Measurements from ENCODE around the gene HNRNPM.
A peak's percentile ranks its signal among the peaks of the same experiment; 100 is the strongest.
"Not testable (repeated sequence)": the region's sequence is repeated elsewhere in the genome, so short reads cannot be mapped to it uniquely, and the experiment has no call there.

The HNRNPM gene, protein sequence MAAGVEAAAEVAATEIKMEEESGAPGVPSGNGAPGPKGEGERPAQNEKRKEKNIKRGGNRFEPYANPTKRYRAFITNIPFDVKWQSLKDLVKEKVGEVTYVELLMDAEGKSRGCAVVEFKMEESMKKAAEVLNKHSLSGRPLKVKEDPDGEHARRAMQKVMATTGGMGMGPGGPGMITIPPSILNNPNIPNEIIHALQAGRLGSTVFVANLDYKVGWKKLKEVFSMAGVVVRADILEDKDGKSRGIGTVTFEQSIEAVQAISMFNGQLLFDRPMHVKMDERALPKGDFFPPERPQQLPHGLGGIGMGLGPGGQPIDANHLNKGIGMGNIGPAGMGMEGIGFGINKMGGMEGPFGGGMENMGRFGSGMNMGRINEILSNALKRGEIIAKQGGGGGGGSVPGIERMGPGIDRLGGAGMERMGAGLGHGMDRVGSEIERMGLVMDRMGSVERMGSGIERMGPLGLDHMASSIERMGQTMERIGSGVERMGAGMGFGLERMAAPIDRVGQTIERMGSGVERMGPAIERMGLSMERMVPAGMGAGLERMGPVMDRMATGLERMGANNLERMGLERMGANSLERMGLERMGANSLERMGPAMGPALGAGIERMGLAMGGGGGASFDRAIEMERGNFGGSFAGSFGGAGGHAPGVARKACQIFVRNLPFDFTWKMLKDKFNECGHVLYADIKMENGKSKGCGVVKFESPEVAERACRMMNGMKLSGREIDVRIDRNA

DNA sequence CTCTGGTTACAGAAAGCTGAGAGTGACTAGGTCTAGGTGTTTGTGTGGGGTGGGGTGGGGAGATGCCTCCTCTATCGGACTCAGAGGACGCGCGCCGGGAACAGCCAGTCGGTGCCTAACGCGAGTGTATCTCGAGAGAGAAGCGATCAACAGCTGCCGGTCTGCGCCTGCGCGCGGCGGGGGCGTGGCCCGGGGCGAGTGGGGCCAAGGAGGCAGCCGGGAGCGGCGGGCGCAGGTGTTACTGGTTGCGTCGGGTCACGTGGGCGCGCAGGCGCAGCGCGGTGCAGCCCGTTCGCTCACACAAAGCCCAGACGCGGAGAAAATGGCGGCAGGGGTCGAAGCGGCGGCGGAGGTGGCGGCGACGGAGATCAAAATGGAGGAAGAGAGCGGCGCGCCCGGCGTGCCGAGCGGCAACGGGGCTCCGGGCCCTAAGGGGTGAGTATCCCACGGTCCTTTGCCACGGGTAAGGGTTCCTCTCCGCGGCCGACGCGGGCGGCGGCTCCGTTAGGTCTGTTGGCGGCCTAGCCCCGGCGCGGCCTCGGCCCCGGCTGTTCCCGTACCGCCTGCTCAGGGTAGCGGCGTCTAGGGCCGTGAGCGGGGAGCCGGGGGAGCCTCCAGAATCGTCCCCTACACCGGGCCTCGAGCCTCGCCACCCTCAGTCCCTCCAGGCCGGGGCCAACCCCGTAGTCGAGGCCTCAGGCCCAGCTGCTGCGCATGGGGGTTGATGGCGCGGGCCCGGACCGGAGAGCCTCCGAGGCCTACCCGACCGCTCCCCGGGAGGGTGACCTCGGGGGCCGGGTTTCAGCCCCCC is at the start of gene HNRNPM:
TSS of gene HNRNPM (plus strand) at position 299 of the 811 bp plus-strand sequence. CDS start at position 323, 24 bp downstream.
- Mint-ChIP-seq H3K4me1 (ENCODE audit: low read depth) (peaks cover 39% of the 10 kb centered on the region), H3K27ac (peak within 1 kb of the TSS; percentile 99), H3K36me3 (ENCODE audit: low read depth) (peaks cover 42% of the 10 kb centered on the region), H3K9me3 (no peaks in the 10 kb centered on the region), H3K27me3 (no peaks in the 10 kb centered on the region), H3K4me3 (peak within 1 kb of the TSS; percentile 95)
- DNase-seq, result peak; percentile 100

DNA sequence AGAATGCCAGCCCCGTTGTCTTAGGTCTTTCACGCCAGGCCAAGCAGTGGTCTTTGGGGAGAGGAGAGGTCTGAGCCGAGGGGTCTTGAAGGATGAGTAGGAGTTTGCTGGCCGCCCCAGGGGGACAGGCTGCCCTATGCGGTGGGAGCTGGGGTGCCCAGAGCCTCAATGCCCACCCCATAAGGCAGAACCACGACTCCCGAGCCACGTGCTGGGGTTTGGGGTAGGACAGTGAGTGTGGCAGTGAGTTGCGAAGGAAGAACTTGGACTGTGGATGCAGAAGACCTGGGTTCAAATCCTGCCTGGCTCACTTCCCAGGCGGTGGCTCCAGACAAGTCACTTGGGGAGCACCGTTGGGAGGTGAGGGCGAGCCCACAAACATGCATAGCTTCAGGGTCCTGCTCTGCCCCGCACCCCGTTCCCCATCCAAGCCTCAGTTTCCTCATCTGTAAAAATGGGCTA is 49.1 kb upstream of the HNRNPM start:
- DNase-seq, result no peak
- Mint-ChIP-seq H3K27me3 (no peaks in the 10 kb centered on the region), H3K4me3 (no peak overlapping the region), H3K36me3 (ENCODE audit: low read depth) (peaks cover 15% of the 10 kb centered on the region), H3K27ac (no peak overlapping the region), H3K9me3 (no peaks in the 10 kb centered on the region), H3K4me1 (ENCODE audit: low read depth) (peaks cover 40% of the 10 kb centered on the region)

DNA sequence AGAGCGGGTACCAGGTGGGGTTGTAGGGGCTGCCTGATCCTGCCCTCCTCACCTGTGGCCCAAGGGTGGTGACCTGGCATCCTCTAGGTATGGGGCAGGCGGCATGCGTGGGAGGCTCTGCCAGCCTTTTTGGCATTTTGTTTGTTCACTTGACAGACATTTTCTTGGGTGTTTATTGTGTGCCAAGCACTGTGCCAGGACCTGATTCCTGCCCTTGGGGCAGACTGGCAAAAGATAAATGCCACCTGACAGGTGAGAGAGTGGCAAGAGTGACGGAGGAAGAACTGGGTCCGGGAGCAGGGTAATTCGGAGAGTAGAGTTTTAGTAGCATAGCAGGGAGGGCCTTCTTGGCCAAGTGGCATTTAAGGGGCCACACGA is 48.6 kb upstream of the HNRNPM start:
- DNase-seq, result no peak
- no peaks in the 10 kb centered on the region for H3K9me3 Mint-ChIP-seq
- no peak overlapping the region for H3K27ac Mint-ChIP-seq
- H3K27me3 Mint-ChIP-seq, result no peaks in the 10 kb centered on the region
- H3K4me3 Mint-ChIP-seq, result no peak overlapping the region
- H3K36me3 Mint-ChIP-seq (ENCODE audit: low read depth), result peaks cover 15% of the 10 kb centered on the region
- peaks cover 35% of the 10 kb centered on the region for H3K4me1 Mint-ChIP-seq (ENCODE audit: low read depth)

DNA sequence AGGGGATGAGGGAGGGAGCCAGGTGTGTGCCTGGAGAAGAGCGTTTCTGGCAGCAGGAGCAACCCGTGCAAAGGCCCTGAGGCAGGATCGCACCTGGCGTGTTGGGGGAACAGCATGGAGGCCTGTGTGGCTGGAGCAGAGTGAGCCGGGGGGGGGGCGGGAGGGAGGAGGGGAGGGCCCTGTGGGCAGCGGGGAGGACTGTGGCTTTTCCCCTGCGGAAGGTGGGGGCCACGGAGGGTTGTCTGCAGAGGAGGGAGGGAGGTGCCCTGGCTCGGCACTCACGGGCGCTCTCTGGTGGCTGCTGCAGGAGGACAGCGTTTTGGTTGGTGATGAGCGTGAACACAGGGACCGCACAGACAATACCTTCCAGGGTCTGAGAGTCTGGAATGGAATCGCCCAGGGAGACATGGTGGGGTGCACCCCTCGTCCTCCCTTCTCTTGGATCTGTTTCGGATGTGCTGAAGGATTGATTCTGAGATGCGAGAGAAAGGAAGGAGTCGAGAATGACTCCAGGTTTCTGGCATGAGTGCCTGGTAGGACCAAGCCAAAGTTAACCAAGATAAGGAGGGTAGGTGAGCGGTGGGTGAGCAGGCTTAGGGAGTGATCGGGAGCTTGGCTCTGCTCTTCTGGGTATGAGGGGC is 48.1 kb upstream of the HNRNPM start:
- peaks cover 18% of the 10 kb centered on the region for H3K36me3 Mint-ChIP-seq (ENCODE audit: low read depth)
- no peaks in the 10 kb centered on the region for H3K27me3 Mint-ChIP-seq
- no peak overlapping the region for H3K4me3 Mint-ChIP-seq
- H3K9me3 Mint-ChIP-seq, result no peaks in the 10 kb centered on the region
- H3K27ac Mint-ChIP-seq, result peak overlapping the region; percentile 74
- peaks cover 30% of the 10 kb centered on the region for H3K4me1 Mint-ChIP-seq (ENCODE audit: low read depth)
- peak; percentile 80 for DNase-seq

DNA sequence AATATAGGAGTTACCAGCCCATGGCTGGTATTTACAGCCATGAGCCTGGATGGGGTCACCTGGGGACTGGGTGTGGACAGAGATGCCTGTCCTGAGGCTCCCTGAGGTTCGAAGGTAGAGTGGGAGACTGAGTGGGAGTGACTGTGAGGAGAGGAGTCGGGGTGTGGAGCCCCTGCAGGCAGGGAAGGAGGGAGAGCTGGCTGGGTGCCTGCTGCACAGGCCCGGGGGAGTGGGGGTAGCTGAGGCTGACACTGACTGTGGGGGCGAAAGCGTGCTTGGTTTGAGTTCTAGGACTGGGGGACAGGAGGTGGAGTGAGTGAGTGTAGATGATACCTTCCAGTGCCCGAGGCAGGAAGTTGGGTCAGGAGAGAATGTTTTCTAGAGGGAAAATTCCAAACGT is 47.5 kb upstream of the HNRNPM start:
- H3K4me1 Mint-ChIP-seq (ENCODE audit: low read depth), result peaks cover 24% of the 10 kb centered on the region
- H3K27ac Mint-ChIP-seq, result peak overlapping the region; percentile 74
- H3K4me3 Mint-ChIP-seq, result no peak overlapping the region
- H3K9me3 Mint-ChIP-seq, result no peaks in the 10 kb centered on the region
- H3K27me3 Mint-ChIP-seq, result no peaks in the 10 kb centered on the region
- DNase-seq, result no peak
- peaks cover 23% of the 10 kb centered on the region for H3K36me3 Mint-ChIP-seq (ENCODE audit: low read depth)

DNA sequence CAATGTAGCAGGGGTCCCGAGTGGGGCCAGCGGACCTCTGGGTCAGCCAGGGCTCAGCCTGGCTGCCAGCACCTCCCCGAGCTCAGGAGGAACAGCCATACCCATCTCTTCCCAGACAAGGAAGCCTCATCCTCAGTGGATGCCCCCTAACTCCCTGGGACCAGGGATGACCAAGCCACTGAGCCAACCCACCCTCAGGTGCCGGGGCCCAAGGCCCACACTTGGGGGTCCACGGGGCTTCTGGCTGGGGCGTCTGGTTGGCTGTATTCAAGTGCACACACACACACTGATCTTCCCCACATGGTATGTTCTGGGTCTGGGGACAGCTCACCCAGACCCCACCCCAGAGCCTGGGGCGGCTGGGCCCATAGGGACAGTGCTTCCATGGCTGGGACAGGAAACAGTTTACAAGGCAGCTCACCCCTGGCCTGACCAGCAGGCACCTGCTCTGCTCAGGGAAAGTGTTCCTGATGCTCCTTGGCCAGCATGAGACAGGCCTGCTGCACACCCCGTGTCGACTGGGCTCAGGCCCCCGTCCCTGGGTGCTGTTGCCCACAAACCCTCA is 46.9 kb upstream of the HNRNPM start:
- Mint-ChIP-seq H3K27me3 (no peaks in the 10 kb centered on the region), H3K4me3 (no peak overlapping the region), H3K27ac (peak overlapping the region; percentile 50), H3K9me3 (no peaks in the 10 kb centered on the region), H3K36me3 (ENCODE audit: low read depth) (peaks cover 29% of the 10 kb centered on the region), H3K4me1 (ENCODE audit: low read depth) (peaks cover 22% of the 10 kb centered on the region)
- no peak for DNase-seq

DNA sequence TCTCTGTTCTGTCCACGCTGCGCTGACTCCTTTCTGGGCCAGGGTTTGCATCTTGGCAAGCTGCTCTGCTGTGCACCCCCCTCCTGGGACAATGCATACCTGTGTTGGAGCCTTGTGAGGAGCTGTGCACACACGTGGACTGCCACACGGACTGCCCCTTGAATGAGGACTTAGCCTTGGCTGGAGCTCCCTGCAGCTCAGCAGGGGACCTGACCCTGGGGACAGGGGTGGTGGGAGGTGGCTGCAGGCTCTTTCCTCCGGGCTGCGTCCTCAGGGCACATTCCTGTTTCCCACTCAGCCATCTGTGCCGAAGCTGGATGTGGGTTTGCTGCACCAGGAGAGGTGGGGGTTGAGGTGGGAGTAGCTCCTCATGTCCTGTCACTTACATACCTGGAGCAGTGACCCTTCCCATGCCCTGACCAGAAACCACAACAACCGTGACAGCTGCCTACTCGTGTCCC is 46.4 kb upstream of the HNRNPM start:
- peaks cover 31% of the 10 kb centered on the region for H3K36me3 Mint-ChIP-seq (ENCODE audit: low read depth)
- DNase-seq, result no peak

DNA sequence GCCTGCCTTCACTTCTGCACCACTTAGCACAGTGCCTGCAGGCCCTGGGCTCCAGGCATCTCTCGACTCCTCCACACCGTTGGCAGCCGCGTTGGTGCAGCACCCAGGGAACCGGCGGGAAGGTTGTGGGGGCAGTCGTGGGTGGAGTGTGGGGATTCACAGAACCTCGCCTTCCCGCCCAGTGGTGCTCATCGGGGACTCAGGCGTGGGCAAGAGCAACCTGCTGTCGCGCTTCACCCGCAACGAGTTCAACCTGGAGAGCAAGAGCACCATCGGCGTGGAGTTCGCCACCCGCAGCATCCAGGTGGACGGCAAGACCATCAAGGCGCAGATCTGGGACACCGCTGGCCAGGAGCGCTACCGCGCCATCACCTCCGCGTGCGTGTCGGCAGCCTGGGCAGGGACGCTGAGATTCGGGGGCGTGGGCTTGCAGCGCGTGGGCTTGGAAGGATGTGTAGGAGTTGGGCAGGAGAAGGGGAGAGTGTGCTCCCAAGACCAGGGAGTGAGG is 45.0 kb upstream of the HNRNPM start:
- Mint-ChIP-seq H3K36me3 (ENCODE audit: low read depth) (peaks cover 40% of the 10 kb centered on the region), H3K27ac (no peak overlapping the region), H3K4me3 (no peak overlapping the region), H3K9me3 (no peaks in the 10 kb centered on the region), H3K27me3 (no peaks in the 10 kb centered on the region), H3K4me1 (ENCODE audit: low read depth) (peaks cover 16% of the 10 kb centered on the region)
- DNase-seq, result no peak

More for the DNA sequence above, 46.4 kb upstream of the HNRNPM start:
- Mint-ChIP-seq H3K27me3 (no peaks in the 10 kb centered on the region), H3K27ac (peak overlapping the region; percentile 50), H3K9me3 (no peaks in the 10 kb centered on the region), H3K4me3 (no peak overlapping the region), H3K4me1 (ENCODE audit: low read depth) (peaks cover 19% of the 10 kb centered on the region)

DNA sequence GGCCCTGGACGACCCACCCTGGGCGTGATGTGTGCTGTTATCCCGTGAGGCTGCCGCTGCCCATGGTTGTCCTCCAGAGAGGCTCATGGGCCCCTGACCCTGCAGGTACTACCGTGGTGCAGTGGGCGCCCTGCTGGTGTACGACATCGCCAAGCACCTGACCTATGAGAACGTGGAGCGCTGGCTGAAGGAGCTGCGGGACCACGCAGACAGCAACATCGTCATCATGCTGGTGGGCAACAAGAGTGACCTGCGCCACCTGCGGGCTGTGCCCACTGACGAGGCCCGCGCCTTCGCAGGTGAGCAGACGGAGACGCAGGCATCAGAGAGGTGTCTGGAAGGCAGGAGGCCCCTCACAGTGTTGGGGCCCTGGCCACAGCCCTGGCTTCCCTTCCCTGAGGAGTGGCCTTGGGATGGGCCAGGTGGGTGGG is 42.8 kb upstream of the HNRNPM start:
- H3K4me1 Mint-ChIP-seq (ENCODE audit: low read depth), result peaks cover 5% of the 10 kb centered on the region
- H3K27ac Mint-ChIP-seq, result no peak overlapping the region
- H3K9me3 Mint-ChIP-seq, result no peaks in the 10 kb centered on the region
- no peak for DNase-seq
- no peak overlapping the region for H3K4me3 Mint-ChIP-seq
- peaks cover 48% of the 10 kb centered on the region for H3K36me3 Mint-ChIP-seq (ENCODE audit: low read depth)
- no peaks in the 10 kb centered on the region for H3K27me3 Mint-ChIP-seq

DNA sequence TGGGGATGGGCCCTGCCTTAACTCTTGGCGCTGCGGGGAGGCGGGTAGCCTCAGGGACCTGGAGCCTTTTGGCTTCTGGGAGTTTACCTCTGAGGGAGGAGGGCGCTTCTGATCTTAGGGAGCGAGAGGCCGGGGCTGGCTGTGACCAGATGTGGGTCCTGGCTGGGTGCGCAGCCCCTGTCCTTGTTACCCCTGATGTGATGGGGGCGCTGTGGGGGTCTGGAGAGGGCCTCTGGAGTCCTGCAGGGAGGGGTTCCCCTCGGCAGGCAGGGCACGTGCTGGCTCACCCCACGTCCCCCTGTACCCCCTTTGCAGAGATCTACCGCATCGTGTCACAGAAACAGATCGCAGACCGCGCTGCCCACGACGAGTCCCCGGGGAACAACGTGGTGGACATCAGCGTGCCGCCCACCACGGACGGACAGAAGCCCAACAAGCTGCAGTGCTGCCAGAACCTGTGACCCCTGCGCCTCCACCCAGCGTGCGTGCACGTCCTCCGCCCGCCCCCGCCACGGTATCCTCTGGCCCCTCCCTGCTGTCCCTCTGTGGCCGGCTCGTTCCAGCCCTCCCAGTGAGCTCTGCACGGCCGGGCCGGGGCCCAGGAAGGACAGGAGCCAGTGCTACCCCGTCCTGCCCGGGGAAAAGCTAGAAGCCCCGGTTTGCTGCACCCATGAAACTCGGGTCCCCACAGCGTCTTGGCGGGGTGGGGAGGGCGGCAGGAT is 41.5 kb upstream of the HNRNPM start:
- Mint-ChIP-seq H3K4me1 (ENCODE audit: low read depth) (no peaks in the 10 kb centered on the region), H3K27ac (no peak overlapping the region), H3K36me3 (ENCODE audit: low read depth) (peaks cover 48% of the 10 kb centered on the region), H3K9me3 (no peaks in the 10 kb centered on the region), H3K4me3 (no peak overlapping the region), H3K27me3 (no peaks in the 10 kb centered on the region)
- no peak for DNase-seq

DNA sequence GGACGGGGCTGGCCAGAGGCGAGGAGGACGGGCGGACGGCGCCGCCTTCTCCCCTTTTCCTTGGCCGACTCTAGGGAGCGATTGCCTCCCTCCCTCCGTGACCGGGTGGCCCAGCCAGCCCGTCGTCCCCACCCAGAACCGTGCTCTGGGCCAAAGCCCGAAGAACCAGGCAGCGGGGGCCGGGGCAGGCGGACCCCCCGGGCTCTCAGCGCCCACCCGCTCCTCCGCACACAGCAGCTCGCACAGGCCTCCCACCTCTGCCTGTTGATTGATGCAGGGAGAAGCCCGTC is 41.0 kb upstream of the HNRNPM start:
- Mint-ChIP-seq H3K4me3 (no peak overlapping the region), H3K36me3 (ENCODE audit: low read depth) (peaks cover 48% of the 10 kb centered on the region), H3K4me1 (ENCODE audit: low read depth) (no peaks in the 10 kb centered on the region), H3K27me3 (no peaks in the 10 kb centered on the region), H3K9me3 (no peaks in the 10 kb centered on the region), H3K27ac (no peak overlapping the region)
- no peak for DNase-seq

DNA sequence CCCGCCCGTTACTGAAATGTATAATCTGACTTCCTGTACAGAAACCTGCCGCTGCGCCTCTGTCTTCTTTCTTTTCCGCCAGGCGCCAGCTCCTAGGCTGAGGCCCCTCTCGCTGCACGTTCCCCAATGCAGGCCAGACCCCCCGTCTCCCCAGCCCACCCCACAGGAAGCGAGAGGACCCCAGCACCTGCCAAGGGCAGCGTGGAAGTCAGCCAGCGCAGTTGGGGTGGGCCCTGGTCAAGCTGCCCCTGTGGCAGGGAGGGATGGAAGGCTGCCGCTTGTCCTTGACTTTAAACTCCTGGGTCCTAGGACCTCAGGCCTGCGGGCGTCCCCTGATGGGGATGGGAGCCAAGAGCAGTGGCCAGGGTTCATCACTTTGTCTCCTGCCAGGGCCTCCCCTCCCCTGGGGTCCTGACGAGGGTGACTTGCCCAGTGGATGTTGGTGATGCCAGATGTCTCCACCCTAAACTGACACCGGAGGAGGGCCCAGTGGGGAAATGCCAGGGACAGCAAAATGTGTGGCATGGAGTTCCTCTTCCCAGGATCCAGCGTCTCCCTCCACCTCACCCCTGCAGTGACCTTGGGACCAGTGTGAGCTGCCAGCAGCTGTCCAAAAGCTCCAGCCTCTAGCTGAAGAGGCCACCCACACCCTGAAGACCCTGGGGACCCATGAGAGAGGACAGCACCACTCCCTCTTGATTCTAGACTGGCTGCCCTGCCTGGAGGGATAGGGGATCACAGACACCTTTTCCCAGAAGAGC is 40.2 kb upstream of the HNRNPM start:
- no peak for DNase-seq
- no peak overlapping the region for H3K4me3 Mint-ChIP-seq
- no peaks in the 10 kb centered on the region for H3K27me3 Mint-ChIP-seq
- peaks cover 43% of the 10 kb centered on the region for H3K36me3 Mint-ChIP-seq (ENCODE audit: low read depth)
- H3K4me1 Mint-ChIP-seq (ENCODE audit: low read depth), result no peaks in the 10 kb centered on the region
- no peaks in the 10 kb centered on the region for H3K9me3 Mint-ChIP-seq
- H3K27ac Mint-ChIP-seq, result no peak overlapping the region

DNA sequence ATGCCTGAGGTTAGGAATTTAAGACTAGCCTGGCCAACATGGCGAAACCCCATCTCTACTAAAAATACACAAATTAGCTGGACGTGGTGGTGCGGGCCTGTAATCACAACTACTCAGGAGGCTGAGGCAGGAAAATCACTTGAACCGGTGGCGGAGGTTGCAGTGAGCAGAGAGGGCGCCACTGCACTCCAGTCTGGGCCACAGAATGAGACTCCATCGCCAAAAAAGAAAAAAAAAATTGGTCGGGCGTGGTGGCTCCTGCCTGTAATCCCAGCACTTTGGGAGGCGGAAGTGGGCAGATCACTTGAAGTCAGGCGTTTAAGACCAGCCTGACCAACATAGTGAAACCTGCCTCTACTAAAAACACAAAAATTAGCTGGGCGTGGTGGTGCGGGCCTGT is 34.1 kb upstream of the HNRNPM start:
- H3K27ac Mint-ChIP-seq; H3K27me3 Mint-ChIP-seq; H3K9me3 Mint-ChIP-seq; H3K4me3 Mint-ChIP-seq; H3K36me3 Mint-ChIP-seq (ENCODE audit: low read depth); DNase-seq; H3K4me1 Mint-ChIP-seq (ENCODE audit: low read depth): not testable (repeated sequence)

All from activated T-cell treated with anti-CD3 and anti-CD28 coated beads, Interleukin-2, amount 50 U/mL, for 24 hours (primary cell).